ENCODE measurements around the gene RHOJ. TPM values are rescaled to one million over a fixed set of nuclear protein-coding genes. Genes with fewer than 3 reads are reported as not detected.
A peak's percentile ranks its signal among the peaks of the same experiment; 100 is the strongest.
"Not testable (repeated sequence)": the region's sequence is repeated elsewhere in the genome, so short reads cannot be mapped to it uniquely, and the experiment has no call there.

Gene RHOJ
- total RNA-seq, 1 experiment from 2014 or later, result not detected

- DNase-seq (ENCODE audit: extremely low read depth, low read depth), result no peak
These were observed 61.9 kb downstream of the RHOJ start for GRCh38 chr14:63266106-63266505.

GRCh38 chr14:63267171-63267570 is 62.9 kb downstream of the RHOJ start:
- no peak for DNase-seq (ENCODE audit: extremely low read depth, low read depth)

GRCh38 chr14:63268771-63269170 is 64.5 kb downstream of the RHOJ start:
- DNase-seq (ENCODE audit: extremely low read depth, low read depth), result no peak

- no peak for DNase-seq (ENCODE audit: extremely low read depth, low read depth)
These were observed 65.5 kb downstream of the RHOJ start for GRCh38 chr14:63269561-63270225.

GRCh38 chr14:63273129-63273528 is 68.9 kb downstream of the RHOJ start:
- DNase-seq (ENCODE audit: extremely low read depth, low read depth), result no peak

- DNase-seq (ENCODE audit: extremely low read depth, low read depth), result no peak
These were observed 69.7 kb downstream of the RHOJ start for GRCh38 chr14:63273717-63274655.

- DNase-seq (ENCODE audit: extremely low read depth, low read depth), result no peak
These were observed 71.4 kb downstream of the RHOJ start for GRCh38 chr14:63275611-63276010.

- no peak for DNase-seq (ENCODE audit: extremely low read depth, low read depth)
These were observed 71.8 kb downstream of the RHOJ start for GRCh38 chr14:63276016-63276415.

- DNase-seq (ENCODE audit: extremely low read depth, low read depth), result peak; percentile 50
These were observed 72.5 kb downstream of the RHOJ start for GRCh38 chr14:63276492-63277342.

- no peak for DNase-seq (ENCODE audit: extremely low read depth, low read depth)
These were observed 73.4 kb downstream of the RHOJ start for GRCh38 chr14:63277591-63278183.

- not testable (repeated sequence) for DNase-seq (ENCODE audit: extremely low read depth, low read depth)
These were observed 75.7 kb downstream of the RHOJ start for GRCh38 chr14:63279933-63280332.

GRCh38 chr14:63282997-63283883 is 79.0 kb downstream of the RHOJ start:
- DNase-seq (ENCODE audit: extremely low read depth, low read depth), result no peak

- no peak for DNase-seq (ENCODE audit: extremely low read depth, low read depth)
These were observed 79.6 kb downstream of the RHOJ start for GRCh38 chr14:63283884-63284248.

GRCh38 chr14:63286071-63286470 is 81.8 kb downstream of the RHOJ start:
- no peak for DNase-seq (ENCODE audit: extremely low read depth, low read depth)

GRCh38 chr14:63287666-63288483 is 83.6 kb downstream of the RHOJ start:
- no peak for DNase-seq (ENCODE audit: extremely low read depth, low read depth)

GRCh38 chr14:63288853-63289252 is 84.6 kb downstream of the RHOJ start:
- DNase-seq (ENCODE audit: extremely low read depth, low read depth), result no peak

GRCh38 chr14:63290741-63291430 is 86.6 kb downstream of the RHOJ start:
- DNase-seq (ENCODE audit: extremely low read depth, low read depth), result no peak

- no peak for DNase-seq (ENCODE audit: extremely low read depth, low read depth)
These were observed 88.6 kb downstream of the RHOJ start for GRCh38 chr14:63292805-63293204.

Data from NCI-H460 (cell line).